ENCODE measurements around the gene LRCH3. TPM values are rescaled to one million over a fixed set of nuclear protein-coding genes. Genes with fewer than 3 reads are reported as not detected.

The LRCH3 gene
- total RNA-seq, 1 experiment from 2014 or later, result 56.4 TPM

DNA sequence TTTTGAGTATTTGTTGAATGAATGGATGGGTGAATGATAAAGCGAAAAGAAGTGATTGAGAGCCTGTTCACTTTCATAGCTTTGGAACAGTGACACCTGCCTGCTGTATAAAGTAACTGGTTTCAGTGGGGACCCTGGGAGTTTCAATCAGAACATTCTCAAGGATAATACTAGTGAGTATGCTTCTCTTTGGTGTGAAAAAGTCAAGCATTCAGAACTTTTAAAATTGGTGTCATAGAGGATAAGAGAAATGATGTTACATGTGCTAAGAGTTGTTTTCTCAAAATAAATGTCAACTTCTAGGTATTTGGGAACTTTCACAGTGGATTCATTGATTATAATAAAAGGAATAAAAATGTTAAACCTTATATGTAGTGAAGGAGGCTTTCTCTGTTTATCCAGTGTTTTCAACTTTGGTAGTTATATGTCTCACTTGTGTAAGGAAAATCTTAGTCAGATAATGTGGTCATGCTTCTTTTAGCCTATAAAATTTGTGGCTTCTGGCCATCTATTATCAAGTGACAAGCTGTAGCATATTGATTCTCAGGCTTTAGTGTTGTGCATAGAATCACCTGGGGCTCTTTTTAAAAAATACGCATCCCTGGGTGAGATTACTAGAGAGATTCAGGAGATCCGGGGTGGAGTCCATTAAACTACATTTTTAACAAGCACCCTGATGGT, 11.9 kb downstream of the LRCH3 start:
- Mint-ChIP-seq H3K9me3 (no peaks in the 10 kb centered on the region), H3K27ac (peak overlapping the region in 1 of 3 experiments; percentile 73; a peak in 1 of 7 replicates), H3K4me3 (peak overlapping the region in 1 of 2 experiments; percentile 30; a peak in 1 of 5 replicates), H3K4me1 (peaks cover 3 to 15% of the 10 kb centered on the region in 2 experiments; a peak in 3 of 4 replicates), H3K27me3 (ENCODE audit: low read depth) (no peaks in the 10 kb centered on the region), H3K36me3 (ENCODE audit: insufficient read depth in 1 of 3, low read depth in 3 of 3) (peaks cover 2 to 8% (median 4%) of the 10 kb centered on the region in 3 experiments; a peak in 5 of 7 replicates)
- Histone ChIP-seq H2AK5ac (ENCODE audit: insufficient read length, low read length) (no peak overlapping the region), H2AFZ (ENCODE audit: low read length) (no peak overlapping the region), H3K4ac (ENCODE audit: low read depth, low read length) (no peak overlapping the region), H3K27me3 (ENCODE audit: insufficient read depth, low read length) (no peaks in the 10 kb centered on the region), H3K9me3 (ENCODE audit: control insufficient read depth, low read depth, low read length) (no peaks in the 10 kb centered on the region), H2BK12ac (ENCODE audit: insufficient read length, low read depth, low read length) (no peak overlapping the region), H2BK20ac (ENCODE audit: low read depth, low read length, poor library complexity, severe bottlenecking) (no peak overlapping the region), H4K20me1 (ENCODE audit: control insufficient read depth, insufficient read depth, insufficient read length) (no peaks in the 10 kb centered on the region), H3K23me2 (ENCODE audit: insufficient read length, low read depth, low read length, poor library complexity, severe bottlenecking) (no peaks in the 10 kb centered on the region), H2BK5ac (ENCODE audit: insufficient read length, low read length) (no peak overlapping the region), H3K18ac (ENCODE audit: insufficient read length, low read depth, low read length) (no peak overlapping the region), H3K4me2 (ENCODE audit: insufficient read depth, insufficient read length, low read length) (no peak overlapping the region), H3K27ac (ENCODE audit: insufficient read length, low read depth, low read length) (no peak overlapping the region), H3K79me2 (ENCODE audit: insufficient read depth, low read length) (peaks cover 23% of the 10 kb centered on the region; the same call in 1 of the 2 replicates), H3K4me1 (ENCODE audit: insufficient read depth, low read length) (no peaks in the 10 kb centered on the region; the same call in 1 of the 2 replicates), H3K9ac (ENCODE audit: extremely low read depth, insufficient read length, low read length) (no peak overlapping the region), H4K8ac (replicated peaks; ENCODE audit: insufficient read length, low read depth, low read length) (no peak overlapping the region), H2BK15ac (ENCODE audit: low read depth, low read length) (no peak overlapping the region), H3K23ac (ENCODE audit: insufficient read length, low read depth, low read length) (no peak overlapping the region), H3K14ac (ENCODE audit: insufficient read depth, low read length) (no peak overlapping the region), H2BK120ac (ENCODE audit: low read depth, low read length, poor library complexity, severe bottlenecking) (no peak overlapping the region), H3K56ac (ENCODE audit: insufficient read length, low read depth, low read length) (no peak overlapping the region), H3T11ph (ENCODE audit: low read length) (no peak overlapping the region), H3K79me1 (ENCODE audit: insufficient read depth, low read depth, low read length, poor library complexity, severe bottlenecking) (peaks cover 13% of the 10 kb centered on the region), H4K91ac (ENCODE audit: insufficient read length, low read depth, low read length) (no peak overlapping the region), H4K5ac (ENCODE audit: insufficient read length, low read depth, low read length) (no peak overlapping the region)
- no peak for DNase-seq
- no CpG with 5 or more reads among the region's 3 CpGs for WGBS (ENCODE audit: extremely low coverage, insufficient read length, low lambda C conversion rate)
- TF ChIP-seq, protein P1, sequence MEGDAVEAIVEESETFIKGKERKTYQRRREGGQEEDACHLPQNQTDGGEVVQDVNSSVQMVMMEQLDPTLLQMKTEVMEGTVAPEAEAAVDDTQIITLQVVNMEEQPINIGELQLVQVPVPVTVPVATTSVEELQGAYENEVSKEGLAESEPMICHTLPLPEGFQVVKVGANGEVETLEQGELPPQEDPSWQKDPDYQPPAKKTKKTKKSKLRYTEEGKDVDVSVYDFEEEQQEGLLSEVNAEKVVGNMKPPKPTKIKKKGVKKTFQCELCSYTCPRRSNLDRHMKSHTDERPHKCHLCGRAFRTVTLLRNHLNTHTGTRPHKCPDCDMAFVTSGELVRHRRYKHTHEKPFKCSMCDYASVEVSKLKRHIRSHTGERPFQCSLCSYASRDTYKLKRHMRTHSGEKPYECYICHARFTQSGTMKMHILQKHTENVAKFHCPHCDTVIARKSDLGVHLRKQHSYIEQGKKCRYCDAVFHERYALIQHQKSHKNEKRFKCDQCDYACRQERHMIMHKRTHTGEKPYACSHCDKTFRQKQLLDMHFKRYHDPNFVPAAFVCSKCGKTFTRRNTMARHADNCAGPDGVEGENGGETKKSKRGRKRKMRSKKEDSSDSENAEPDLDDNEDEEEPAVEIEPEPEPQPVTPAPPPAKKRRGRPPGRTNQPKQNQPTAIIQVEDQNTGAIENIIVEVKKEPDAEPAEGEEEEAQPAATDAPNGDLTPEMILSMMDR (conservative IDR thresholded peaks at IDR 0.05), result peak; percentile 33; the same call in 1 of the 3 replicates
